Measurements from ENCODE around the gene TERB1.

DNA sequence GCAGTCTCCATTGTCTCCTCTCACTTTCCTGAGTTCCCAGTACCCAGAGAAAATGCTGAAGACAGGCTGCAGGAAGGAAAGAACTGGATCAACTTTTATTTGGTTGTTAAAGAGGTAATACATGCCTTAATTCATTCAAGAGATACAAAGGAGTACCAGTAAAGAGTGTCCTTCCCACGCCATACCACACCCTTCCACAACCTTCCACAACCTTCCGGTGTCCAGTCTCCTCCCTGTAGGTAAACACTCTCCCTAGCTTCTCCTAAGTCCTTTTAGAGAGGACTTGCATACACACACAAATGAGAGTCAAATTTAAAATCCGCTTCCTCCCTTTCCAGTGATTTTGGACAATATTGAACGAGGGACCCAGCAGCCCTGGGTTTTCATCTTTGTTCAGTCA, 40.0 kb upstream of the TERB1 start:
- TF ChIP-seq, protein P1, sequence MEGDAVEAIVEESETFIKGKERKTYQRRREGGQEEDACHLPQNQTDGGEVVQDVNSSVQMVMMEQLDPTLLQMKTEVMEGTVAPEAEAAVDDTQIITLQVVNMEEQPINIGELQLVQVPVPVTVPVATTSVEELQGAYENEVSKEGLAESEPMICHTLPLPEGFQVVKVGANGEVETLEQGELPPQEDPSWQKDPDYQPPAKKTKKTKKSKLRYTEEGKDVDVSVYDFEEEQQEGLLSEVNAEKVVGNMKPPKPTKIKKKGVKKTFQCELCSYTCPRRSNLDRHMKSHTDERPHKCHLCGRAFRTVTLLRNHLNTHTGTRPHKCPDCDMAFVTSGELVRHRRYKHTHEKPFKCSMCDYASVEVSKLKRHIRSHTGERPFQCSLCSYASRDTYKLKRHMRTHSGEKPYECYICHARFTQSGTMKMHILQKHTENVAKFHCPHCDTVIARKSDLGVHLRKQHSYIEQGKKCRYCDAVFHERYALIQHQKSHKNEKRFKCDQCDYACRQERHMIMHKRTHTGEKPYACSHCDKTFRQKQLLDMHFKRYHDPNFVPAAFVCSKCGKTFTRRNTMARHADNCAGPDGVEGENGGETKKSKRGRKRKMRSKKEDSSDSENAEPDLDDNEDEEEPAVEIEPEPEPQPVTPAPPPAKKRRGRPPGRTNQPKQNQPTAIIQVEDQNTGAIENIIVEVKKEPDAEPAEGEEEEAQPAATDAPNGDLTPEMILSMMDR (IDR thresholded peaks at IDR 0.05), result no peak
- no peak for TF ChIP-seq POLR2A (IDR thresholded peaks at IDR 0.05)
